Stimulated activated CD8-positive, alpha-beta memory T cell treated with anti-CD3 and anti-CD28 coated beads, Interleukin-4, amount 100 ng/mL, for 24 hours (primary cell): ENCODE results near the gene PLET1.
"Not testable (repeated sequence)": the region's sequence is repeated elsewhere in the genome, so short reads cannot be mapped to it uniquely, and the experiment has no call there.

Experiments used
- DNase-seq: peaks from one replicate; pipeline ENCODE4 v3.0.0-alpha.2; 2020; ENCODE audit warnings: low read depth

The PLET1 gene

GRCh38 chr11:112212290-112212689, 48.4 kb downstream of the PLET1 start:
- no peak for DNase-seq

GRCh38 chr11:112211536-112211935, 49.1 kb downstream of the PLET1 start:
- DNase-seq = no peak

GRCh38 chr11:112210890-112211289, 49.8 kb downstream of the PLET1 start:
- DNase-seq = no peak

- DNase-seq = no peak
Measured at GRCh38 chr11:112206071-112206470, 54.6 kb downstream of the PLET1 start.

GRCh38 chr11:112200252-112200651, 60.4 kb downstream of the PLET1 start:
- no peak for DNase-seq

- DNase-seq = not testable (repeated sequence)
Measured at GRCh38 chr11:112199101-112199500, 61.6 kb downstream of the PLET1 start.
